ENCODE measurements around the gene SH3RF3. TPM values are rescaled to one million over a fixed set of nuclear protein-coding genes. Genes with fewer than 3 reads are reported as not detected.

SH3RF3 gene
- total RNA-seq, 1 experiment from 2014 or later, result not detected

DNA sequence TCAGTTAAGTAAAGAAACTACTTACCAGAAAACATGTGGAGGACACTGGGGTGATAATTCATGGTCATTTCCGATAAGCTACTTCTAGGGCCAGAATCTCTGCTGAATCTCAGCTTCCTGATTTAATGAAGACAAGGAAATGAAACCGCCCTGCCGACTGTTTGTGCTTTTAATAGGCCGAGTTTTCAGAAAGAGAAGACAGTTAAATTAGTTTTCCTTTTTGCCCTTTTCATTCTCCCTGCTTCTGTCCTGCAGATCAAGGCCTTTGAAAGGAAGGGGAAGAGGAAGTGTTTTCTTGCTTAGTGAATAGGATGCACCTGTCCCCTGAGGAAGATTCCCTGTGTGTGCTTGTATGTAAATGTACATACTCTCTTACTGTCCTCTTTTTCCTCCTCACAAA is 126.6 kb downstream of the SH3RF3 start:
- Histone ChIP-seq H3K9me2 (ENCODE audit: insufficient read depth) (no peaks in the 10 kb centered on the region), H3K9me3 (ENCODE audit: control insufficient read depth in 1 of 2, insufficient read depth in 1 of 2, low read depth in 1 of 2, low read length in 2 of 2) (no peaks in the 10 kb centered on the region), H3K4me2 (ENCODE audit: low read length) (no peak overlapping the region), H3K79me2 (ENCODE audit: insufficient read depth, low read length) (no peaks in the 10 kb centered on the region), H2AFZ (ENCODE audit: low read depth, low read length, poor library complexity, severe bottlenecking) (no peak overlapping the region), H3K4me3 (replicated peaks in 1 of 2; ENCODE audit: low read depth in 1 of 2, low read length in 2 of 2) (no peak overlapping the region), H3K27me3 (ENCODE audit: insufficient read depth, low read length) (no peaks in the 10 kb centered on the region; the same call in 1 of the 2 replicates), H4K20me1 (ENCODE audit: insufficient read depth) (no peaks in the 10 kb centered on the region), H3K27ac (ENCODE audit: low read depth, low read length) (no peak overlapping the region), H3K36me3 (ENCODE audit: control insufficient read depth in 1 of 2, insufficient read depth in 2 of 2, low read length in 2 of 2) (no peaks in the 10 kb centered on the region), H3K4me1 (ENCODE audit: control insufficient read depth in 1 of 2, insufficient read depth in 2 of 2, low read length in 2 of 2) (no peaks in the 10 kb centered on the region), H3K9ac (ENCODE audit: low read length) (no peak overlapping the region)
- ChIA-PET RAD21 (ENCODE audit: low non-redundant PET in 1 of 2, low total read pairs in 2 of 2, uncharacterized antibody in 2 of 2, unreplicated experiment in 2 of 2) (no interaction called here), POLR2A (no interaction called here), CTCF (no interaction called here)
- no TSS peak for BruUV-seq (replicated peaks)
- TF ChIP-seq RAD21 (IDR thresholded peaks at IDR 0.05; ENCODE audit: low read depth) (no peak), ELF1 (IDR thresholded peaks at IDR 0.05; ENCODE audit: borderline replicate concordance, low read depth) (no peak), EZH2phosphoT487 (IDR thresholded peaks at IDR 0.05; ENCODE audit: borderline replicate concordance) (no peak), ZFX (IDR thresholded peaks at IDR 0.05) (no peak), EGR1 (IDR thresholded peaks at IDR 0.05; ENCODE audit: low read depth) (no peak), ZNF274 (IDR thresholded peaks at IDR 0.05; ENCODE audit: low read depth, low read length) (no peak), SP1 (IDR thresholded peaks at IDR 0.05; ENCODE audit: low read depth) (no peak)
- TF ChIP-seq, protein P1, sequence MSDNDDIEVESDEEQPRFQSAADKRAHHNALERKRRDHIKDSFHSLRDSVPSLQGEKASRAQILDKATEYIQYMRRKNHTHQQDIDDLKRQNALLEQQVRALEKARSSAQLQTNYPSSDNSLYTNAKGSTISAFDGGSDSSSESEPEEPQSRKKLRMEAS (IDR thresholded peaks at IDR 0.05), result no peak
- TF ChIP-seq, protein P2, sequence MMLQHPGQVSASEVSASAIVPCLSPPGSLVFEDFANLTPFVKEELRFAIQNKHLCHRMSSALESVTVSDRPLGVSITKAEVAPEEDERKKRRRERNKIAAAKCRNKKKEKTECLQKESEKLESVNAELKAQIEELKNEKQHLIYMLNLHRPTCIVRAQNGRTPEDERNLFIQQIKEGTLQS (IDR thresholded peaks at IDR 0.05), result no peak
- ATAC-seq, result no peak
- intact Hi-C loops (cut with micrococcal nuclease), result no loop called here
- DNase-seq (ENCODE audit: low read depth, low spot score), result no peak

GRCh38 chr2:109256111-109256510 is 127.1 kb downstream of the SH3RF3 start:
- no peak for TF ChIP-seq EZH2phosphoT487 (IDR thresholded peaks at IDR 0.05; ENCODE audit: borderline replicate concordance)
- TF ChIP-seq ZFX (IDR thresholded peaks at IDR 0.05), result no peak
- TF ChIP-seq POLR2A (IDR thresholded peaks at IDR 0.05; ENCODE audit: borderline replicate concordance, extremely low read depth, insufficient read depth, insufficient read length), result no peak
- no peaks in the 10 kb centered on the region for H3K36me3 ChIP-seq (ENCODE audit: control insufficient read depth in 1 of 2, insufficient read depth in 2 of 2, low read length in 2 of 2)
- intact Hi-C loops (cut with micrococcal nuclease), result no loop called here
- ChIA-PET RAD21 (ENCODE audit: low non-redundant PET in 1 of 2, low total read pairs in 2 of 2, uncharacterized antibody in 2 of 2, unreplicated experiment in 2 of 2) (no interaction called here), CTCF (no interaction called here), POLR2A (no interaction called here)
- BruUV-seq (replicated peaks), result no TSS peak
- H4K20me1 ChIP-seq (ENCODE audit: insufficient read depth), result no peaks in the 10 kb centered on the region
- H3K27ac ChIP-seq (ENCODE audit: low read depth, low read length), result no peak overlapping the region
- no peak overlapping the region for H2AFZ ChIP-seq (ENCODE audit: low read depth, low read length, poor library complexity, severe bottlenecking)
- no peaks in the 10 kb centered on the region for H3K4me1 ChIP-seq (ENCODE audit: control insufficient read depth in 1 of 2, insufficient read depth in 2 of 2, low read length in 2 of 2)
- H3K9ac ChIP-seq (ENCODE audit: low read length), result no peak overlapping the region
- no peaks in the 10 kb centered on the region for H3K9me2 ChIP-seq (ENCODE audit: insufficient read depth)
- no peaks in the 10 kb centered on the region for H3K9me3 ChIP-seq (ENCODE audit: control insufficient read depth in 1 of 2, insufficient read depth in 1 of 2, low read depth in 1 of 2, low read length in 2 of 2)
- H3K79me2 ChIP-seq (ENCODE audit: insufficient read depth, low read length), result no peaks in the 10 kb centered on the region
- H3K27me3 ChIP-seq (ENCODE audit: insufficient read depth, low read length), result no peaks in the 10 kb centered on the region; the same call in 1 of the 2 replicates
- H3K4me3 ChIP-seq (replicated peaks in 1 of 2; ENCODE audit: low read depth in 1 of 2, low read length in 2 of 2), result no peak overlapping the region
- H3K4me2 ChIP-seq (ENCODE audit: low read length), result no peak overlapping the region
- no peak for ATAC-seq
- DNase-seq (ENCODE audit: low read depth, low spot score), result no peak

Data from HCT116 (cell line).